SU-DHL-6 (cell line): ENCODE measurements around the gene CNTNAP5.

ENCODE experiments used
- H2AFZ ChIP-seq: fragments of 200-600 bp; sonication (generic); 2 replicates; pipeline ENCODE4 v1.6.1; 2014; ENCODE audit warnings: low read depth, mild to moderate bottlenecking, moderate library complexity, mixed read lengths, antibody characterized with exemption, low read length; ENCODE audit not compliant: severe bottlenecking
- H3F3A ChIP-seq: fragments of 200-600 bp; shearing (Covaris generic); 2 replicates; pipeline ENCODE4 v1.6.0; 2016; ENCODE audit warnings: antibody characterized with exemption, mild to moderate bottlenecking; ENCODE audit not compliant: insufficient read depth
- H3K27ac ChIP-seq: fragments of 200-600 bp; sonication (generic); 2 replicates; pipeline ENCODE4 v1.5.1; 2016; ENCODE audit warnings: low read depth, mild to moderate bottlenecking, low read length, moderate library complexity, mixed read lengths
- H3K27me3 ChIP-seq: fragments of 200-600 bp; sonication (generic), shearing (Covaris generic); 2 replicates; pipeline ENCODE4 v1.6.0; 2014; ENCODE audit warnings: mild to moderate bottlenecking, low read length
- H3K36me3 ChIP-seq: fragments of 200-600 bp; sonication (generic); 2 replicates; pipeline ENCODE4 v1.6.1; 2014; ENCODE audit warnings: mild to moderate bottlenecking, low read length, mixed read lengths
- H3K4me2 ChIP-seq: fragments of 300-600, 200-600 bp; shearing (Covaris generic), sonication (generic); 2 replicates; pipeline ENCODE4 v1.6.0; 2014; ENCODE audit warnings: low read length, low read depth, mild to moderate bottlenecking; ENCODE audit not compliant: poor library complexity, severe bottlenecking
- H3K4me3 ChIP-seq: fragments of 200-600 bp; sonication (generic); 2 replicates; pipeline ENCODE4 v1.5.1; 2014; ENCODE audit warnings: antibody characterized with exemption, low read length, mild to moderate bottlenecking, mixed read lengths; ENCODE audit not compliant: insufficient read depth, poor library complexity, severe bottlenecking
- H3K79me2 ChIP-seq: fragments of 200-600 bp; sonication (generic); 2 replicates; pipeline ENCODE4 v1.6.1; 2014; ENCODE audit warnings: mild to moderate bottlenecking, low read length, moderate library complexity; ENCODE audit not compliant: insufficient read depth
- H3K9ac ChIP-seq: fragments of 200-600 bp; sonication (generic); 2 replicates; pipeline ENCODE4 v1.7.0; 2014; ENCODE audit warnings: mild to moderate bottlenecking, low read length
- H3K9me2 ChIP-seq: fragments of 200-600 bp; sonication (generic); replicated peaks from 2 replicates; pipeline ENCODE4 v1.6.1; 2014; ENCODE audit warnings: low read length; ENCODE audit not compliant: insufficient read depth
- H3K9me3 ChIP-seq: fragments of 200-600 bp; sonication (generic); 2 replicates; pipeline ENCODE4 v1.6.1; 2014; ENCODE audit warnings: low read length, mixed read lengths; ENCODE audit not compliant: insufficient read depth
- H4K20me1 ChIP-seq: fragments of 200-600 bp; sonication (generic); 2 replicates; pipeline ENCODE4 v1.6.1; 2014; ENCODE audit warnings: low read depth, mild to moderate bottlenecking, antibody characterized with exemption, low read length, moderate library complexity, mixed read lengths
- CTCF ChIP-seq: fragments of 200-600 bp; sonication (generic); IDR thresholded peaks from one replicate; pipeline ENCODE4 v1.5.1; 2017; ENCODE audit warnings: antibody characterized with exemption, mild to moderate bottlenecking, low read length, moderate library complexity; ENCODE audit not compliant: insufficient read depth, poor library complexity, severe bottlenecking
- EZH2phosphoT487 ChIP-seq: fragments of 200-600 bp; sonication (generic), shearing (Covaris generic); conservative IDR thresholded peaks from 2 replicates; pipeline ENCODE4 v1.6.1; 2018; ENCODE audit warnings: mild to moderate bottlenecking, antibody characterized with exemption, low read length, moderate library complexity, mixed read lengths

Gene CNTNAP5

GRCh38 chr2:124589971-124590370, 564.9 kb downstream of the CNTNAP5 start:
- Histone ChIP-seq H3K9ac (no peak overlapping the region), H3K4me2 (no peak overlapping the region), H3F3A (no peaks in the 10 kb centered on the region), H3K9me2 (no peaks in the 10 kb centered on the region), H2AFZ (no peak overlapping the region), H3K9me3 (no peaks in the 10 kb centered on the region), H3K4me3 (no peak overlapping the region), H3K79me2 (no peaks in the 10 kb centered on the region), H3K27me3 (no peaks in the 10 kb centered on the region), H3K27ac (no peak overlapping the region), H4K20me1 (no peaks in the 10 kb centered on the region), H3K36me3 (no peaks in the 10 kb centered on the region)
- TF ChIP-seq EZH2phosphoT487 = no peak
- TF ChIP-seq CTCF = no peak

GRCh38 chr2:124602759-124603158, 577.7 kb downstream of the CNTNAP5 start:
- Histone ChIP-seq H2AFZ (no peak overlapping the region), H3K27me3 (no peaks in the 10 kb centered on the region), H3K36me3 (no peaks in the 10 kb centered on the region), H3K4me3 (no peak overlapping the region), H3K9me2 (no peaks in the 10 kb centered on the region), H3K9ac (no peak overlapping the region), H4K20me1 (no peaks in the 10 kb centered on the region), H3K4me2 (no peak overlapping the region), H3K27ac (no peak overlapping the region), H3K9me3 (no peaks in the 10 kb centered on the region), H3F3A (no peaks in the 10 kb centered on the region), H3K79me2 (no peaks in the 10 kb centered on the region)
- no peak for TF ChIP-seq EZH2phosphoT487
- no peak for TF ChIP-seq CTCF

GRCh38 chr2:124604940-124605339, 579.9 kb downstream of the CNTNAP5 start:
- TF ChIP-seq CTCF (no peak), EZH2phosphoT487 (no peak)
- H2AFZ ChIP-seq = no peak overlapping the region

More at GRCh38 chr2:124604940-124605339, 579.9 kb downstream of the CNTNAP5 start:
- H3K4me2 ChIP-seq = no peak overlapping the region
- H3K36me3 ChIP-seq = no peaks in the 10 kb centered on the region
- no peaks in the 10 kb centered on the region for H4K20me1 ChIP-seq
- no peak overlapping the region for H3K27ac ChIP-seq
- no peaks in the 10 kb centered on the region for H3K9me2 ChIP-seq
- H3K4me3 ChIP-seq = no peak overlapping the region
- no peaks in the 10 kb centered on the region for H3K79me2 ChIP-seq
- H3F3A ChIP-seq = no peaks in the 10 kb centered on the region
- no peaks in the 10 kb centered on the region for H3K27me3 ChIP-seq
- H3K9ac ChIP-seq = no peak overlapping the region
- H3K9me3 ChIP-seq = no peaks in the 10 kb centered on the region
